22Rv1 (cell line): ENCODE measurements around the gene PICALM.

Experiments used
- CTCF ChIP-seq: fragments of 450-650 bp; IDR thresholded peaks from 2 replicates; pipeline ENCODE4 v1.5.1; 2017; ENCODE audit warnings: mild to moderate bottlenecking
- ZFX ChIP-seq: fragments of 450-650 bp; IDR thresholded peaks from 2 replicates; pipeline ENCODE4 v1.6.1; 2017; ENCODE audit warnings: antibody characterized with exemption, borderline replicate concordance

- TF ChIP-seq CTCF (no peak), ZFX (no peak)
These were observed 18.4 kb upstream of the PICALM start for GRCh38 chr11:86087256-86087655.
